ENCODE measurements around the gene RAB44. TPM values are rescaled to one million over a fixed set of nuclear protein-coding genes. Genes with fewer than 3 reads are reported as not detected.

Gene RAB44
- total and polyA plus RNA-seq, 9 of the 15 experiments (the other 6 are each of a cell fraction or from before 2014, with no cell fraction given), result not detected

- Histone ChIP-seq H3K9me3 (replicated peaks; ENCODE audit: control insufficient read depth, insufficient read depth, low read depth, low read length) (no peaks in the 10 kb centered on the region), H3K9me1 (ENCODE audit: control insufficient read depth, insufficient read depth, low read length) (peaks cover 3% of the 10 kb centered on the region), H3K27me3 (ENCODE audit: control insufficient read depth in 2 of 2, insufficient read depth in 2 of 2, low read length in 2 of 2) (peaks cover 33 to 67% of the 10 kb centered on the region in 2 experiments), H3K36me3 (ENCODE audit: control insufficient read depth, insufficient read depth, low read length) (no peaks in the 10 kb centered on the region), H3K4me2 (ENCODE audit: insufficient read depth, low read length) (no peak overlapping the region), H3K9ac (ENCODE audit: insufficient read depth in 1 of 2, low read depth in 2 of 2, low read length in 2 of 2) (no peak overlapping the region), H3K4me1 (replicated peaks in 1 of 2; ENCODE audit: control insufficient read depth in 2 of 2, insufficient read depth in 2 of 2, low read length in 2 of 2) (peaks cover 0 to 5% of the 10 kb centered on the region in 2 experiments; a peak in 2 of 5 replicates), H3K27ac (ENCODE audit: extremely low read depth, low read depth, low read length) (no peak overlapping the region), H3K79me2 (ENCODE audit: control insufficient read depth, insufficient read depth, low read length) (no peaks in the 10 kb centered on the region), H4K20me1 (replicated peaks; ENCODE audit: control insufficient read depth, insufficient read depth, low read length) (peaks cover 6% of the 10 kb centered on the region; the same call in 1 of the 2 replicates), H2AFZ (ENCODE audit: low read depth, low read length) (no peak overlapping the region), H3K4me3 (no peak overlapping the region)
- DNase-seq (ENCODE audit: extremely low read depth in 1 of 4, low spot score in 3 of 4) (peak in 1 of 4 experiments; percentile 37), FAIRE-seq (peak; percentile 67), ATAC-seq (peak; percentile 86)
- ChIA-PET CTCF (ENCODE audit: low intra/inter-chr PET ratio) (interaction anchor here (0.6 kb wide), 1 partner anchor 86 kb away, joined by 3 read pairs; no protein-coding TSS in a partner anchor), POLR2A (interaction anchor here (0.9 kb wide), 1 partner anchor 8 kb away, joined by 3 read pairs; no protein-coding TSS in a partner anchor)
- in situ Hi-C loops (cut with MboI), result no loop called here
- intact Hi-C loops (cut with micrococcal nuclease), result loop anchor here (5.0 kb wide), 1 partner anchor 84 kb away; no protein-coding TSS in a partner anchor
- BruUV-seq (replicated peaks), result no TSS peak
- WGBS (ENCODE audit: insufficient coverage, low coverage, missing lambda C conversion rate), result 50% methylated on average over 3 of the region's 3 CpGs
- TF ChIP-seq E2F3 (CRISPR knock-in tag; IDR thresholded peaks at IDR 0.05) (peak; percentile 67; the same call in 1 of the 2 replicates), BCOR (IDR thresholded peaks at IDR 0.05) (peak; percentile 91; the same call in 1 of the 2 replicates), ATF2 (CRISPR knock-in tag; IDR thresholded peaks at IDR 0.05) (no peak), MYNN (IDR thresholded peaks at IDR 0.05) (no peak), MYNN (CRISPR knock-in tag; IDR thresholded peaks at IDR 0.05) (no peak), ZNF436 (CRISPR knock-in tag; IDR thresholded peaks at IDR 0.05) (peak; percentile 49; the same call in 1 of the 2 replicates), MEF2D (tag; conservative IDR thresholded peaks at IDR 0.05; ENCODE audit: low read depth) (no peak), HES1 (IDR thresholded peaks at IDR 0.05; ENCODE audit: low read depth) (no peak), TAF15 (IDR thresholded peaks at IDR 0.05; ENCODE audit: low read depth, low read length) (no peak), SREBF1 (IDR thresholded peaks at IDR 0.05; ENCODE audit: borderline replicate concordance, low read depth, low read length) (no peak), FOXA1 (IDR thresholded peaks at IDR 0.05; ENCODE audit: borderline replicate concordance) (no peak), CBX1 (IDR thresholded peaks at IDR 0.05; ENCODE audit: low read depth) (peak; percentile 46; the same call in 1 of the 2 replicates), MAFK (IDR thresholded peaks at IDR 0.05; ENCODE audit: low read length) (no peak), ZNF143 (CRISPR knock-in tag; IDR thresholded peaks at IDR 0.05) (no peak), CTCF (IDR thresholded peaks at IDR 0.05 in 2 of 3, conservative IDR thresholded peaks at IDR 0.05 in 1 of 3; ENCODE audit: insufficient read depth in 2 of 3, low read depth in 1 of 3, low read length in 3 of 3) (peak; percentile 58 to 70 (median 66)), SMARCA5 (IDR thresholded peaks at IDR 0.05) (peak; percentile 87; the same call in 1 of the 2 replicates), HEY1 (CRISPR knock-in tag; IDR thresholded peaks at IDR 0.05; ENCODE audit: borderline replicate concordance) (no peak), FOXP1 (CRISPR knock-in tag; IDR thresholded peaks at IDR 0.05) (0 out of 2 replicates have a peak, but pooled peaks have one; percentile 48), KDM5B (IDR thresholded peaks at IDR 0.05; ENCODE audit: insufficient replicate concordance, low read depth, low read length) (no peak), MEIS2 (IDR thresholded peaks at IDR 0.05; ENCODE audit: partially characterized antibody) (no peak), PHF21A (IDR thresholded peaks at IDR 0.05; ENCODE audit: borderline replicate concordance, low read depth) (no peak)
These were observed 3.9 kb downstream of the RAB44 start for GRCh38 chr6:36701401-36701991.

All from K562 (cell line).